D341Med (cell line): ENCODE results near the gene POU3F3.

ENCODE experiments used
- DNase-seq: peaks from one replicate; pipeline ENCODE4 v3.0.0; 2012; ENCODE audit warnings: low spot score

The POU3F3 gene

DNA sequence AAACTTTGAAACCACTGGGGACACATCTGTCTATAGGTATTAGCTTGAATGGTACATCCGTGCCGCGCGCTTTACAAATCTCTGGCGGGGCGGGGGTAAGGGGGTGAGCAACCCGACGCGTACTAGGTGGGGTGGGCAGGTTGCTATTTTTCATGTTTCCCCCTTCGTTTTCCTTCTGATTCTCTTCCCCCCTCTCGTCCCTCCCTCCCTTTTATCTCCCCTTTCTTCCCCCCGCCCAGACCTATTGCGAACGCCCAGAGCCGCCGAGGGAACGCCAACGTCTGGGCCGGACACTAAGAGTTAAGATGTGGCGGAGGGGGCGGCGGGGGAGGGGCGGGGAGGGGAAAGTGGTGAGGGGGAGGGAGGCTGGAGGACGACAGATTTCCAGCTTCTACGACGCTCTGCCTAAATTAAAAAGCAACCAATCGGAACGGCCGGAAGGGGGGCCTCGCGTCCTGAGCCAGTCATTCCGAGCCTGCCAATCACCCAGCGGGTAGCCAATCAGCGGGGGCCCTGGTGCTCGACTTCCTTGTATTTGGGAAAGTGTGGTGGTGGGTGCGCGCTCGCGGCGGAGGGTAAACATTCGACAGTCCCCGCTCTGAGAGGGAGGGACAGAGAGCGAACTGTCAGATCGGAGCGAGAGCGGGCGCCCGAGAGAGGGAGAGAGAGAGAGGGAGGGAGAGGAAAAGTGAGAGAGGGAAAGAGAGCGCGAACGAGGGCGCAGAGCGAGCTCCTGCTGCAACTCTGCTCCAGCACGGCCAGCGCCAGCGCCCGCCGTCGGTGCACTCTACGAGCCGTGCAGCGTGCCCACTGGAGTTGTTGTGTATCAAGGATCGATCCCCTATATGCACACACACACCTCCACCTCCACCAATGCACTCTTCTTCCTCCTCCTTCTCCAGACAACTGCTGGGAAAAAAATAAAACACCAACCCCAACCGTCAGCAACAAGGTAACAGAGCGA lies at the start of gene POU3F3:
Gene POU3F3, plus strand, starts transcription at position 582 of the 964 bp plus-strand sequence. CDS start 1,396 bp downstream, outside the sequence.
- peak; percentile 82 for DNase-seq

DNA sequence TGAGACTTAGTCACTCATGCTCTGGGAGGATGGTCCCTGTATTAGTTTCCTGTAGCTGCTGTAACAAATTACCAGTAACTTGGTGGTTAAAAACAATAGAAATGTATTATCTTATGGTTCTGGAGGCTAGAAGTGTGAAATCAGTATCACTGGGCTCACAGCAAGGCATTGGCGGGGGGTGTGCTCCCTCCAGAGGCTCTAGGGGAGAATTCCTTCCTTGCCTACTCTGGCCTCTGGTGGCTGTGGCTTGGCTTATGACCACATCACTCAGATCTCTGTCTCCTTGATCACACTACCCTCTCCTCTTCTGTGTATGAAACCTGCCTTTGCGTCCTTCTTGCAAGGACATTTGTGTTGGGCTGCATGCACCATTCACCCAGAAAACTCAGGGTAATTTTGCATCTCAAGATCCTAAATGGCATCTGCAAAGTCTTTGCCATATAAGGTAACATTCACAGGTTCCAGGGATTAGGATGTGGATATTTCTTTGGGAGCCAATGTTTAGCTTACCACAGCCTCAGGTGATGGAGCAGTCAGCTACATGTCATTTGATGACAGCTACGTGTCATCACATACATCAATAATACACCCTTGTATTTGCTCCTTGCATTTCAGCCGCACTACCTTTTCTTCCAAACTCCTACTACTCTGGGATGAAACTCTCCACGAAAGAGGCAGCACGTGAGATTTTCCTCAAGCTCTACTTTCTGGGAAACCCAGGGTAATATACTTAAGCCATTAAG lies 49.6 kb upstream of the POU3F3 start:
- no peak for DNase-seq

DNA sequence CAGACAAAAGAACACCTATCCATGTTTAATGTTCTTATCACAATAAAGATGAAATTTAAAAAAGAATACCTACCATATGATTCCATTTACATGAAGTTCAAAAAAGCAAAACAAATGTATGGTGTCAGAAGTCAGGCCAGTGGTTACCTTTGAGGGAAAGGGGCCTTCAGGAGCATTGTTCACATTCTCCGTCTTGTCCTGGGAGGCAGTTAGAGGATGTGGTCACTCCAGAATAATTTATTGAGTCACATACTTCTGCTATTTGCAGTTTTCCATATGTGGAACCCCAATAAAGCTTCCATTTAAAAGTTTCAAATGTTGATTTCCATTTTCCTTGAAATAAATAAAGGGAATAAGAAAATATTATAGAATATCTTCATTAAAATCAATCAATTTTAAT lies 41.6 kb upstream of the POU3F3 start:
- DNase-seq, result no peak

GRCh38 chr2:104816143-104816542 lies 37.8 kb upstream of the POU3F3 start:
- DNase-seq, result no peak

GRCh38 chr2:104818264-104818663 lies 35.7 kb upstream of the POU3F3 start:
- DNase-seq, result no peak

- DNase-seq, result no peak
Measured at GRCh38 chr2:104820126-104820525, 33.8 kb upstream of the POU3F3 start.

- no peak for DNase-seq
Measured at GRCh38 chr2:104825124-104825865, 28.6 kb upstream of the POU3F3 start.

- DNase-seq, result no peak
Measured at GRCh38 chr2:104826016-104826415, 27.9 kb upstream of the POU3F3 start.

DNA sequence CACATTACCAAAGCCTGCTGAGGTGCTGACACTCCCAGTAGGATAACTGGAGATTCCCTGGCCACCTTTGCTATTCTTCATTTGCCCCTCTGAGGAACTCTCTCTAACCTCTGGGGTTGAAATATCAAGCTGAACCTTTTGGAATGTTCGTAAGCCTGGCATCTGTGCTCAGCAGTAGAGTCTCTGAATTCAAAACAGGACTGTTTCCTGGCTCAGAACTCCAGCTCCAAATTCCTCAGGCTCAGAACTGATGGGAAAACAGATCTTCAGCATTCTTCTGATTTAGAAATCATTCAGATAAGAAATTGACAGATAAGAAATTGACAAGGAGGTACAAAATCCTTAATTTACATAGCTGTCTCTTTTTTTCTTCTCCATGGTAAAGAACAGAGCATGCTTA lies 22.2 kb upstream of the POU3F3 start:
- DNase-seq, result no peak

DNA sequence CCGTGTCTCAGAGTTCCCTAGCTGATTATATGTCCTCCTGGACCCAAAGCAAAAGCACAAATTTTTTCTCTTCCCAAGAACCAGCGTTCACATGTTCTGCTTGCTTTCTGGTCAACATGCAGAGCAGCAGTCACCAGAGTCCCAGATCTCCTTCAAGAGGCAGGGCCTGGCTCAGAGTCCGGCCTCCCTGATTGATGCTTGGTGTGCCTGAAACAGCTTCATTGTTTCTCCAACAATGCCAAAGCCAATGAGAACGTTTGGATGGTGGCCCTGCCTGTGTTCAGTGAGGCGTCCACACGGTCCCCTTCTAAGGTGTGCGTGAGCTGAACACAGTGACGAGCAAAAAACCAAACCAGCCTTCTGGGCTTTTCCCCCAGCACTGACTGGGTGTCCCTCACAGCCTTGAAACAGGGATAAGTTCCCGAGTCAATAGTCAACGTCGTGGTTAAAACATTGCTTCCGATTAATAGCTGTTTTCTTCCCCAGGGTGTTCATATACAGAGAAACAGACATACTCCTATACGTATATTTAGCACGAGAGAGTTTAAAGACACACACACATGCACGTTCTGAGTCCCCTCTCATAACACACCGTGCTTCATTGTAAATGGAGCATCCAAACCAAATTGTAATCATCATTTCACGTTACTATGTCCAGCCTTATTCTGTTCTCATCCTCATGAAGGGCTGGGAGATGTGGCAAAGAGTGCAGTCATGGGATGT lies 19.3 kb upstream of the POU3F3 start:
- DNase-seq, result no peak

GRCh38 chr2:104836265-104836664 lies 17.6 kb upstream of the POU3F3 start:
- no peak for DNase-seq

- no peak for DNase-seq
Measured at GRCh38 chr2:104836841-104837240, 17.1 kb upstream of the POU3F3 start.

DNA sequence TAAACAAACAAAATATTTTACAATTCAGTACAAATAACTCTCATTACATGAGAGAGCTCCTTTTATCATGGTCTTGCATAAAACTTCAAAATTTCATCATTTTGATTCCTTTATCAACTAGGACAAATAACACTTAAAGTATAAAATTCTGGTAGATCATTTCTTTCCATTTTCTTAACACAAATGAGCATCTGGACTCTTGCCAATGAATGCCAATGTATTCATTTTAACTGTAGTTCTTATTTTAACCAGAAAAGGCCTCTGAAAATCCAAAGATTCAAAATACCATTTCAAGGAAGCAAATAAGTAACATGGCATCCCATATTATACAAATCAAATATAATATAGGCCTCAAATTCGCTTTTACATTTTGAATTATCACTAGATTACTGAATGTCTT lies 13.8 kb upstream of the POU3F3 start:
- DNase-seq, result no peak

GRCh38 chr2:104840893-104841585 lies 12.9 kb upstream of the POU3F3 start:
- DNase-seq, result no peak

DNA sequence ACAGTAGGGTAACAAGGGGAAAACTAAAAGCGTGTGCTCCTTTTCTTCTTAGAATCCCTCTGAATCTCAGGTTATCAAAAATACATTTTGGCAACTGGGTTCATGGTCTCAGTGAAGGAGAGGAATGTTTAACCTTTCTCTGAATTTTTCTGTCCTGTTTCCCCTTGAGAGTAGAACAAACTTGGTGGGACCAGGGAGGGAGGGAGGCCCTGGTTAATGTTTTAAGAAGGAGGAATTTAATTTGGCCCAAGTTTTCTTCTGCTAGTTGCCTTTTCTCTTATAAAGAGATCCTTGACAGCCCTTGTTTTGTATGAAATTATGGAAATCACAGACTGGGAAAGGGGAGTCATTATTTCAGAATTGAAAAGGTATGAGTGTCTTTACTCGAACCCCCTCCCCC lies 12.2 kb upstream of the POU3F3 start:
- no peak for DNase-seq

- no peak for DNase-seq
Measured at GRCh38 chr2:104844807-104845551, 8.9 kb upstream of the POU3F3 start.

DNA sequence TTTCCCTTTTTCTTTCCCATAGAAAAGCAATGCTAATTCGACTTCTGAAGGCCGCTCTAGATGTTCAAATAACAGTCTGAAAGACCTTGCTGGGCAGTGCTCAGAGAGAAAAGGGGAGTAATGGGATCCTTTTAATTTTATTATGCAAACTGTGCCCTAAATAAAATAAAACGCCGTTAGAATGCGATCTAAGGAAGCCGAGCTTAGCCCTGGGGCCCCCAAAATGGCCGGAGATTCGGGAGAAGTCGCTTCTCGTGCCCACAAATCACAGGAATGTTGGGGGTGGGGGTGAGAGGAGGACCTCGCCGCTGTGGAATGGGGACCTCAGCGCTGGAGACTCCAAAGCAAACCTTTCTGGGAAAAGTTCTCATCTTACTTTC lies 8.4 kb upstream of the POU3F3 start:
- DNase-seq, result no peak

DNA sequence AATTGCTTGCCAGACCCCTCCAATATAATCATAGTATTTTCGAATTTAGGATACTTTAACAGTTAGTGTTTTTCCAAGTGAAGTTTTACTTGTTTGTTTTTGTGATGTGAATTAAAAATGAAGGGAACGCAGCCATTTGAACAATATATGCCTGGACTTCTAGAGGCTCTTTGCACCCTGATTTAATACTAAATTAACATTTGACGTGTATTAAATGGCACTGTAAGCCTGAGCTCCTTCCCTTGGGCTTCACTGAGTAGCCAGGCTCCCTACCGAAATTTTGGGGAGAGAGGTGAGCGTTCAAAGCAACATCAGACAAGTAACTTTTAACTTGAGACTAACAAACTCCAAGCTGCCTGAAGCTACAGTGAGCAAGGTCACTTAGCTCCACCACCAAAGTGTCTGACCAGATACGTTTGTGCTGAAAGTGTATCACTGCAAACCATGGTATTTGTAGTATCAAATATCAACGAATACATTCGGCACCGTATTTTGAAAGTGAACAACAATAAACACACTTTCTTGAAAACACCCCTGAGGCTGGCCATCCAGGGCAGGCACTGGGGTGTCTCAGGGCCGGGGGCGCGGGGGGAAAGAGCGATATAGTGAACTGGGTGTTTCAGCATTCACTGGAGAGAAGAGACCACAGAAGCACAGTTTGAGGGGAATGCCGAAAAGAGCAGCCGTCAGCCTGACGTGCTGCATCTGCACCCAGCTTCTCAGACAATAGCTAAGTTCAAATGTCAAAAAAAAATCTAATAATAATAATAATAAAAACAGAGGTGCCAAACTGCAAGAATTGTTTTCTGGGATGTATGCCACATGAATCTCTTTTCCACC lies 7.7 kb upstream of the POU3F3 start:
- no peak for DNase-seq

- no peak for DNase-seq
Measured at GRCh38 chr2:104846786-104847585, 6.9 kb upstream of the POU3F3 start.
